Stimulated activated CD8-positive, alpha-beta memory T cell treated with anti-CD3 and anti-CD28 coated beads, Interleukin-4, amount 100 ng/mL, for 1 hour (primary cell): Measurements from ENCODE around the gene NRXN2.

Experiments
- DNase-seq, 2 donors: peaks; one replicate each; pipeline ENCODE4 v3.0.0-alpha.2; 2020; ENCODE audit warnings: low read depth in 2 of 2, low spot score in 1 of 2

The NRXN2 gene

GRCh38 chr11:64722141-64723065, 594 bp downstream of the NRXN2 start:
- no peak for DNase-seq

GRCh38 chr11:64721359-64721699, 1.7 kb downstream of the NRXN2 start:
- no peak for DNase-seq

- no peak for DNase-seq
Measured at GRCh38 chr11:64720640-64721358, 2.2 kb downstream of the NRXN2 start.

DNA sequence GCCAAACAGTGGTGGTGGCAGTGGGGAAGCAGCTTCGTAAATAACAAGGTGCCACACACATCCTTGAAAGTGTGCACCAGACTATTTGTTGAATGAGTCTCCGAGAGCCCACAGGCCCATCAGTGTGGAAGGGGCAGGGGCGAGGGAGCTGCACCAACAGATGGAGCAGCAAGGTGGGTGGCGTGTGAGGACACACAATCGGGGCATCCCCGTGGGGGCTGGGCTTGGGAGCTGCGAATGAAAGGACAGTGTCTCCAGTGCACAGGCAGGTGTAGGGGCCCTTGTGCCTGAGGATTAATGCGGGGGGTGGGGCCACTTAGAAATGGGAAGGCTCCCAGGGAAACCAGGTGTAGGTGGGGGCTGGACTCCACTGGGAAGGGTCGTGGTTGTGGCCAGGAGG, 2.8 kb downstream of the NRXN2 start:
- no peak for DNase-seq

DNA sequence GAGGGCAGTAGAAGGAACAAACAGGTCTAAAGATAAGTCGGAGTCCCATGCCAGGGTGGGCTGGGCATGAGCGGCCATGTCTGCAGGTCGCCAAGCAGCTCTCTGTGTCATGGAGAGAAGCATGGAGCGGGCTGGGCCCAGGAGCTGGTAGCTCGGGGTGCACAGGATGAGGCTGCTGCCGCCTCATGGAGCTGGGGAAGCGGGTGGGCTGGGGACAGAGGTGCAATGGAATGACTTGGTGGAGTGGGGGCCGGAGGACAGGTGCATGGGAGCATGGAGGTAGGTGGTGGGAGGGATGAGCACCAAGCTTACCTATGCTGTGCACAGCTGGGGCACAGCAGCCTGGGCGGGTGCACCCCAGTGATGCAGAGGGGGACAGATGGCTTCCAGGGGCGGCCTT, 3.6 kb downstream of the NRXN2 start:
- DNase-seq: no peak

GRCh38 chr11:64718780-64719124, 4.2 kb downstream of the NRXN2 start:
- DNase-seq: no peak

DNA sequence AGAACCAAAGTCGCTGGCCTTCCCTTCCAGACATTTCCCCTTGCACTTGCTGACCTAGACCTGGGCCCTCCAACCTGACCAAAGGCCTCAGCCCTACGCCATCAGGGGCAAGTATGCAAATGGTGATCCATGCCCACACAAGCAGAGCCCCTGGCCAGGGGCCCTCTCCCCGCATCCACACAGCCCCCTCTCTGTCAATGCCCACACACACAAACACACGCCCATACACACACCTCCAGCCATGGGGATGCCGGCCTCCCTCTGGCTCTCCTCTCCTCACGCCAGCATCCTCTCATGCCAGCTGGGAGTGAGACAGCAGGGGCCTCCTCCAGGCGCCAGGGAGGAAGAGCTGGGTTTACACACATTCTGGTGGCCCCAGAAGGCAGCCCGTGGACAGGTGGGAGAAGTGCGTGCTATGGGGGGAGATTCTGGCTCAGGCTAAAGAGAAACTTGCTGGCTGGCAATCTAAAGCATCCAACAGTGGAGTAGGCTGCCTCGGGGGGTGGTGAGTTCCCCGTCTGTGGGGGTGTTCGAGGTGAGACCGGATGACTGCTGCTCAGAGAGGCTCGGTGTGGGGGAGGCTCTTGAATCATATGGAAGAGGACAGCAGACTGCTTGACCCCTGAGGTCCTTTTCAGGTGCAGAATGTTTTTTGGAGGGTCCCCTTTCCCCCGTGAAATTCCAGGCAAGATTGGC, 4.8 kb downstream of the NRXN2 start:
- DNase-seq: no peak

GRCh38 chr11:64717268-64717578, 5.8 kb downstream of the NRXN2 start:
- no peak for DNase-seq

DNA sequence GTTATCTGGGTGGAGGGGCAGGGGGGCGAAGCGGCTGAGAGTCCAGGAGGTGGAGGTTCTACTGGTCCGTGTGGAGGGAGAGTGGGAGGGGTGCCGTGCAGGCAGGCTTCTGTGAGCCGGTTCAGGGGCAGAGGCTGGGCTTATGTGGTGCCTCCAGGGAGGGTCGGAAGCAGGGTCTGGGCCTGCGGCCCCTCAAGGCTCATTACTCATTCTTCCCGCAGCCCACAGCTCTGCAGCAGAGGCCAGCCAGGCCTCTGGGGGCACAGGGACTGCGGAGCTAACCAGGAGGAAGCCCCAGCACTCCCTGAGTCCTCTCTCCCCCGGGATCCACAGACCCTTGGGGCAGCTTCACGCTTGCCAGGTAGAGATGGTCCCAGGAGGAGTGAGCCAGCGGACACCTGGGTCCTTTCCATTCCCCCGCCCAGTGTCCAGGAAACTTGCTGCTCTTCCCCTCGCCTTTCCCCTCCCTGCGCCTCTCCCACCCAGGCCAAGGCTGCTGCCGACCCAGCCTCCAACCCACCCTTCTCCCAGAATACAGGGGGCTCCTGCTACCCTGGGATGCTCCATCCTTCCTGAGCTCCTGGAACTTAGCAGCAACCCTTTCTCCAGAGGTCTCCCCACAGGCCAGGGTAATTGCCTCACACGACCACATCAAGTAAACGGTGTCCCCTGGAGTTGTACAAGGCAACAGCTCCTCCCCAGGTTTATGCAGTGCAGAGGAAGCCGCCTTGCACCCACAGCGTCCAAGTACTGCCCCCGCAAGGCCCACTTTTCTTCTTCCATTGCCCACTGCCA, 6.3 kb downstream of the NRXN2 start:
- DNase-seq: no peak

DNA sequence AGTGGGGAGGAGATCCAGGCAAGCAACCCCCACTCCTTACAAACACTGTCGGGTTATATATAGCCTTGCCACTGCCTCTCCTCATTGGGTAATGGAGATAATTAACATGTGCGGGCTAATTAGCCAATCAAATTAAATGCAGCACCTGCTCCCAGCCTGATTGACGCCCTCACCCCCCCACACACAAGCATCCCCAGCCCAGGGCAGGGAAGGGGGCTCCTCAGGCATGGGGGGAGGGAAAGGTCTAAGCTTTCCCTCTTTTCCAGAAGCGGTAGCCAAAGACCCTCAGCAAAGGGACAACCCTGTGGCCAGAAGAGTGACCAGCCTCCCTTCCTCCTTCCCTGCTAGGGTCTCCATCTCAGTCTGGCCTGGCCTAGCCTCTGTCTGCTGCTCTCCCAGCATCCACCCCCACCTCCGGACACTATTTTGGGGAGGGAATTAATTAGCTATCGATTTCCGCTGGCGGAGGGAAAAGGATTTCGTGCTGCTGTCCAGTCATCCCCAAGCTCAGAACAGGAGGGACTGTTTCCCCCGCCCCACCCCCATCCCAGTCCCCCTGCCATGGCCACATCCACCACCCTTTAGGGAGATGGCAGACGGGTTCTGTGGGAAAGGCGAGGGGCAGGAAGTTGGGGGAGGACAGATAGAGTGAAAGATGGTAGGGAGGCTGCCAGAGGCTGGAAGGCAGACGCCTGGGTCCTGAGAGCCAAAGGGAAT, 7.1 kb downstream of the NRXN2 start:
- DNase-seq: no peak

- DNase-seq: no peak
Measured at GRCh38 chr11:64715110-64715509, 7.9 kb downstream of the NRXN2 start.

- DNase-seq: no peak
Measured at GRCh38 chr11:64714666-64715065, 8.3 kb downstream of the NRXN2 start.

GRCh38 chr11:64713781-64714363, 9.1 kb downstream of the NRXN2 start:
- DNase-seq: no peak

DNA sequence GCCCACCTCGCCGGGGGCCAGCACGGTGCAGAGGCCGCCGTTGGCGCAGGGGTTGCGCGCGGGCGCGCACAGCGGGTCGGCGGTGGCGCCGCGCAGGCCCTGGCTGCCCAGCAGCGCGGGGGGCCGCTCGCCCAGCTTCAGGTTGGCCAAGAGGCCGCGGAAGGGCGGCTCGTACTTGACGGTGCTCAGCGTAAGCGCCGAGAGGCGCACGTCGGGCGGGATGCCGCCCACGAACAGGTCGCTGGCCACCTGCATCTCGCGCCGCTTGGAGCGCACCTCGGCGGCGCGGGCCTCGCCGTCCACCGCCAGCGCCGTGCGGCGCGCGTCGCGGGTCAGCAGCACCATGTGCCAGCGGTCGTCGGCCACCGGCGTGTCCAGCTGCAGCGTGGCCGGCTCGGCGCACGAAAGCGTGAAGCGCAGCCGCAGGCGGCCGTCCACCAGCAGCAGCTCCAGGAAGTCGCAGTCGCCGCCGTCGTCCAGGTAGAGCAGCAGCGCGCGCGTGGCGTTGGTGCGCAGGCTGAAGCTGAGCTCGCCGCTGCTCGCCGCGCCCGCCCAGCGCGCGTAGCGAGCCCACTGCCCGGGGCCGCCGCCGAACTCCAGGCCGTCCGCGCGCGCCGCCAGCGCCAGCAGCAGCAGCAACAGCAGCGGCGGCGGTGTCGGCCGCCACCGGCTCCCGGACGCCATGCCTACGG, 9.8 kb downstream of the NRXN2 start:
- DNase-seq: no peak

GRCh38 chr11:64712430-64713015, 10.5 kb downstream of the NRXN2 start:
- DNase-seq: no peak

GRCh38 chr11:64711956-64712362, 11.0 kb downstream of the NRXN2 start:
- DNase-seq: no peak

DNA sequence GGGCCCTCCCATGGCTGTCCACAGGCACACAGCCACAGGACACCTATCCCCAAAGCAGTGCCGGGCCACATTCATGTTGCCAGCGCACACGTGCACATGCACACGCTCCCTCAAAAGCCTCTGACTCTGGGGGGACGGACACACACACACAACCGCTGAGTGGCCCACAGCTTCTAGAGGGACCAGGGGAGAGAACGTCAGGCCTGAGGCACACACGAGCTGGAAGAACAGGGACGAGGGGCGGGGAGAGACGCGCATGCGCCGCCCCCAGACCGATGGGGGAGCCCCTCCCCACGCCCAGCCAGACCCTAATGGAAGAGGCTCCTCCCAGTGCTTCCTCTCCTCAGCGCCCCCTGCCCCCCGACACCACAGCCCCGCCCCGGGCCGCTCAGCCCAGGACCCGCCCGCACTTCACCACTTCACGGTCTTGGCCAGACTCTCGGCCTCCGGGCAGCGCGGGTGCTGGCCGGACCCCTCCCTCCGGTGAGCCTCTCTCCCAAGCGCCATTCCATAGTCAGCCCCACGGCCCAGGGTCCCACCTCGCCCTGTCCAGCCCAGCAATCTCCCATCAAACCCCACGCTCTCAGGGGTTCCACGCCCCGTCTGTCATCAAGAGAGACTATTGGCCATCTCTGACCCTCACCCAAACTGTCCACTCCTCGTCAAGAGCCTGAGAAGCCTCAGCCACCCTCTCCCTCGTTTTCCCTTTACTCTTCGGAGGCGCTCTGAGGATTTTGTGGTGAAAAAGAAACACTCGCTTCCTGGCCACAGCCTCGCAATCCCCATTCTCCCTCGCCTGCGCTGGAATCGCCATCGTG, 11.7 kb downstream of the NRXN2 start:
- no peak for DNase-seq

DNA sequence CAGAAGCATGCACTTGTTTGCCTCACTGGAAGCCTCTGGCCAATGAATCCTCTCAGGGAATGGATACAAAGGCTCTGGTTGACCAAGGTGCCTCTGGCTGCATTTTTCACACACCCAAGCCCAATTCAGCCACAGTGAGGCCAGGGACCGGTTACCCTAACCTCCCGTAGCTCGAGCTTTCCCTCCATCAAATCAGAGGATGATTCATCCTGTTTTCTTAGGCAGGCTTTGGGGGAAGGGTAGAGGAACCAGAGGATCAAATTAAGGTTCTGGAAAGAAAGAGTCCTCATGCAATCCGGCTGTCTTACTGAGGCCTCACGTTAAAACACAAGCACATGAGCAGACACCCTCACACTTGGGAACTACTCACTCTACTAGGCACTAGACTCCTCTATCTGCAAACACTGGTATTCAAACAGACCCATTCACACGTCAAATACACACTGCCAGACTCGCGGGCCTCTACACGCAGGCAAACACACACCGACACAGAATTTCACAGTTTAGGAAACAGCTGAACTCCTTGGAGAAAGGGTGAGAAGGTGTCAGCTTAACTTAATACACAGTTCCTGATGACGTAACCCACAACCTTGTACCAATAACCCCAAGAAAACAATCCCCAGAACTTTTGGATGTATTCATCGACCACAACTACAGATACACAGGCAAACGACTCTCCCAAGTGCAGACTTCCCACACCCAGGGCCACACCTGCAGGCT, 12.4 kb downstream of the NRXN2 start:
- DNase-seq: no peak
